GM12878 (cell line): Measurements from ENCODE around the gene DCAF11. TPM values are rescaled to one million over a fixed set of nuclear protein-coding genes. Genes with fewer than 3 reads are reported as not detected.
A peak's percentile ranks its signal among the peaks of the same experiment; 100 is the strongest.

Source experiments
- BACH1 ChIP-seq: fragments of 450-650 bp; IDR thresholded peaks from 2 replicates; pipeline ENCODE4 v1.6.1; 2017; ENCODE audit warnings: mild to moderate bottlenecking, borderline replicate concordance
- CBX5 ChIP-seq: sonication (generic); IDR thresholded peaks from 2 replicates; pipeline ENCODE4 v1.6.1; 2016; ENCODE audit warnings: low read depth, moderate library complexity, mild to moderate bottlenecking, inconsistent platforms
- CREM ChIP-seq: IDR thresholded peaks from 2 replicates; pipeline ENCODE4 v1.6.1; 2014; ENCODE audit warnings: antibody characterized with exemption, low read depth
- ETV6 ChIP-seq, 2 experiments: fragments of 450-650 bp in 1 of 2; IDR thresholded peaks in 1 of 2; conservative IDR thresholded peaks in 1 of 2; 2 replicates each; pipeline ENCODE4 v1.6.1; 2014; ENCODE audit warnings: antibody characterized with exemption in 1 of 2, borderline replicate concordance in 1 of 2, low read depth in 1 of 2, mild to moderate bottlenecking in 1 of 2, moderate library complexity in 1 of 2
- FOS ChIP-seq: IDR thresholded peaks from 3 replicates; pipeline ENCODE4 v1.6.1; 2011; ENCODE audit warnings: borderline replicate concordance; ENCODE audit not compliant: insufficient read length; ENCODE audit errors: extremely low read depth
- HSF1 ChIP-seq: fragments of 150-350 bp; IDR thresholded peaks from 2 replicates; pipeline ENCODE4 v1.6.1; 2014; ENCODE audit warnings: mild to moderate bottlenecking, low read depth, low read length
- IRF5 ChIP-seq: fragments of 450-650 bp; IDR thresholded peaks from 2 replicates; pipeline ENCODE4 v1.6.1; 2017; ENCODE audit warnings: borderline replicate concordance
- MYC ChIP-seq: IDR thresholded peaks from 2 replicates; pipeline ENCODE4 v1.6.1; 2011; ENCODE audit warnings: mild to moderate bottlenecking, low read length, moderate library complexity, inconsistent platforms; ENCODE audit not compliant: insufficient read depth, insufficient replicate concordance, insufficient read length, severe bottlenecking
- REST ChIP-seq: IDR thresholded peaks from 2 replicates; pipeline ENCODE4 v1.6.1; 2012; ENCODE audit warnings: mild to moderate bottlenecking, low read depth, low read length
- SIN3A ChIP-seq: IDR thresholded peaks from 2 replicates; pipeline ENCODE4 v1.6.1; 2012; ENCODE audit warnings: low read depth, low read length, improper control_type of control experiment
- SUZ12 ChIP-seq: fragments of 200-600 bp; sonication (generic); IDR thresholded peaks from one replicate; pipeline ENCODE4 v1.6.1; 2018; ENCODE audit warnings: antibody characterized with exemption, mild to moderate bottlenecking; ENCODE audit not compliant: unreplicated experiment
- TARDBP ChIP-seq: IDR thresholded peaks from 2 replicates; pipeline ENCODE4 v1.6.1; 2016; ENCODE audit warnings: borderline replicate concordance
- TBL1XR1 ChIP-seq: IDR thresholded peaks from 2 replicates; pipeline ENCODE4 v1.6.1; 2012; ENCODE audit warnings: low read depth, low read length, improper control_type of control experiment
- YY1 ChIP-seq: IDR thresholded peaks from 2 replicates; pipeline ENCODE4 v1.6.1; 2011; ENCODE audit warnings: low read depth, mild to moderate bottlenecking, low read length
- ZBTB40 ChIP-seq: fragments of 450-650 bp; IDR thresholded peaks from 2 replicates; pipeline ENCODE4 v1.6.1; 2016; ENCODE audit warnings: mild to moderate bottlenecking, moderate library complexity, borderline replicate concordance
- ZNF24 ChIP-seq: fragments of 450-650 bp; IDR thresholded peaks from 2 replicates; pipeline ENCODE4 v1.6.1; 2017; ENCODE audit warnings: antibody characterized with exemption, mild to moderate bottlenecking
- ZSCAN29 ChIP-seq: fragments of 450-650 bp; IDR thresholded peaks from 2 replicates; pipeline ENCODE4 v1.6.1; 2017; ENCODE audit warnings: mild to moderate bottlenecking, moderate library complexity
- ZZZ3 ChIP-seq: IDR thresholded peaks from 2 replicates; pipeline ENCODE4 v1.6.1; 2011; ENCODE audit warnings: low read depth; ENCODE audit not compliant: control insufficient read depth, insufficient read length
- polyA plus RNA-seq, 11 experiments: library from polyadenylated mRNA; depleted of rRNA in 4 of 11; unstranded in 6 of 11; stranded (reverse) in 5 of 11; fragments of >200 nt; fragmentation: Nextera tagmentation in 4 of 11; fragmentation: Illumina TruSeq in 1 of 11; extraction: Ambion mirVana in 4 of 11; extraction: Trizol in 1 of 11; gene quantifications; 1 replicate in 1 of 11; 2 replicates in 10 of 11; pipeline versions ENCODE4 v1.2.1 to v1.2.3, GENCODE V29; 2011 to 2016; ENCODE audit warnings: inconsistent platforms in 2 of 11, missing spikeins in 2 of 11, low read depth in 1 of 11
- total RNA-seq, 4 experiments: library from RNA; depleted of rRNA in 3 of 4; stranded (reverse); fragments of >200 nt in 3 of 4; fragmentation: Illumina TruSeq in 1 of 4; extraction: Trizol in 1 of 4; gene quantifications; 2 replicates each; pipeline versions ENCODE4 v1.2.1 to v1.2.3, GENCODE V29; 2013 to 2021

The DCAF11 gene
- total and polyA plus RNA-seq, 10 of the 15 experiments (the other 5 are each of a cell fraction or from before 2014, with no cell fraction given) = 13.4 to 91.2 (median 68.7) TPM

GRCh38 chr14:24114532-24115421 lies at the start of gene DCAF11, which contains the start of gene NRL (continued):
- TF ChIP-seq FOS (peak; percentile 94), SIN3A (peak; percentile 55), SUZ12 (no peak), MYC (peak; percentile 71), HSF1 (no peak), CBX5 (no peak), YY1 (0 out of 2 replicates have a peak, but pooled peaks have one; percentile 18), ZNF24 (no peak), ZSCAN29 (no peak), TARDBP (peak; percentile 72; the same call in 1 of the 2 replicates), CREM (peak; percentile 97), IRF5 (peak; percentile 63; the same call in 1 of the 2 replicates), ZZZ3 (no peak), BACH1 (peak; percentile 96), ETV6 (conservative IDR thresholded peaks at IDR 0.05 in 1 of 2, IDR thresholded peaks at IDR 0.05 in 1 of 2; ENCODE audit: borderline replicate concordance in 1 of 2, low read depth in 1 of 2) (0 out of 4 replicates have a peak, but pooled peaks of 1 of the 2 experiments have one; percentile 3), TBL1XR1 (peak; percentile 60; the same call in 1 of the 2 replicates), ZBTB40 (peak; percentile 32; the same call in 1 of the 2 replicates), REST (no peak)
